ENCODE data around the gene SHOX.

The SHOX gene

DNA sequence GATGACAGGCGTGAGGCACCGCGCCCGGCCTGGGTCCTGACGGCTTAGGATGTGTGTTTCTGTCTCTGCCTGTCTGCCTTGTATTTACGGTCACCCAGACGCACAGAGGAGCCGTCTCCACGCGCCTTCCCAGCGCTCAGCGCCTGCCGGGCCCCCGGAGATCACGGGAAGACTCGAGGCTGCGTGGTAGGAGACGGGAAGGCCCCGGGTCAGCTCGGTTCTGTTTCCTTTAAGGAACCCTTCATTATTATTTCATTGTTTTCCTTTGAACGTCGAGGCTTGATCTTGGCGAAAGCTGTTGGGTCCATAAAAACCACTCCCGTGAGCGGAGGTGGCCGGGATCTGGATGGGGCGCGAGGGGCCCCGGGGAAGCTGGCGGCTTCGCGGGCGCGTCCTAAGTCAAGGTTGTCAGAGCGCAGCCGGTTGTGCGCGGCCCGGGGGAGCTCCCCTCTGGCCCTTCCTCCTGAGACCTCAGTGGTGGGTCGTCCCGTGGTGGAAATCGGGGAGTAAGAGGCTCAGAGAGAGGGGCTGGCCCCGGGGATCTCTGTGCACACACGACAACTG is 1.3 kb downstream of the SHOX start:
- no peak for DNase-seq (ENCODE audit: low read depth)
- TF ChIP-seq, protein P1, sequence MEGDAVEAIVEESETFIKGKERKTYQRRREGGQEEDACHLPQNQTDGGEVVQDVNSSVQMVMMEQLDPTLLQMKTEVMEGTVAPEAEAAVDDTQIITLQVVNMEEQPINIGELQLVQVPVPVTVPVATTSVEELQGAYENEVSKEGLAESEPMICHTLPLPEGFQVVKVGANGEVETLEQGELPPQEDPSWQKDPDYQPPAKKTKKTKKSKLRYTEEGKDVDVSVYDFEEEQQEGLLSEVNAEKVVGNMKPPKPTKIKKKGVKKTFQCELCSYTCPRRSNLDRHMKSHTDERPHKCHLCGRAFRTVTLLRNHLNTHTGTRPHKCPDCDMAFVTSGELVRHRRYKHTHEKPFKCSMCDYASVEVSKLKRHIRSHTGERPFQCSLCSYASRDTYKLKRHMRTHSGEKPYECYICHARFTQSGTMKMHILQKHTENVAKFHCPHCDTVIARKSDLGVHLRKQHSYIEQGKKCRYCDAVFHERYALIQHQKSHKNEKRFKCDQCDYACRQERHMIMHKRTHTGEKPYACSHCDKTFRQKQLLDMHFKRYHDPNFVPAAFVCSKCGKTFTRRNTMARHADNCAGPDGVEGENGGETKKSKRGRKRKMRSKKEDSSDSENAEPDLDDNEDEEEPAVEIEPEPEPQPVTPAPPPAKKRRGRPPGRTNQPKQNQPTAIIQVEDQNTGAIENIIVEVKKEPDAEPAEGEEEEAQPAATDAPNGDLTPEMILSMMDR (IDR thresholded peaks at IDR 0.05; ENCODE audit: control insufficient read depth, extremely low read depth, insufficient read depth) = no peak
- H3K4me3 ChIP-seq (ENCODE audit: low read depth, low read length) = no peak overlapping the region

DNA sequence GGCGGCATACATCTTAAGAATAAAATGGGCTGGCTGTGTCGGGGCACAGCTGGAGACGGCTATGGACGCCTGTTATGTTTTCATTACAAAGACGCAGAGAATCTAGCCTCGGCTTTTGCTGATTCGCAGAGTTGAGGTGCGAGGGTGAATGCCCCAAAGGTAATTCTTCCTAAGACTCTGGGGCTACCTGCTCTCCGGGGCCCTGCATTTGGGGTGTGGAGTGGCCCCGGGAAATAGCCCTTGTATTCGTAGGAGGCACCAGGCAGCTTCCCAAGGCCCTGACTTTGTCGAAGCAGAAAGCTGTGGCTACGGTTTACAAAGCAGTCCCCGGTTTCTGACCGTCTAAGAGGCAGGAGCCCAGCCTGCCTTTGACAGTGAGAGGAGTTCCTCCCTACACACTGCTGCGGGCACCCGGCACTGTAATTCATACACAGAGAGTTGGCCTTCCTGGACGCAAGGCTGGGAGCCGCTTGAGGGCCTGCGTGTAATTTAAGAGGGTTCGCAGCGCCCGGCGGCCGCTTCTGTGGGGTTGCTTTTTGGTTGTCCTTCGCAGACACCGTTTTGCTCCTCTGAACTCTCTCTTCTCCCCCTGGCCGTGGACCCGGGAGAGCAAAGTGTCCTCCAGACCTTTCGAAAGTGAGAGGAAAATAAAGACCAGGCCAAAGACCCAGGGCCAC is 1.9 kb downstream of the SHOX start:
- no peak for DNase-seq (ENCODE audit: low read depth)
- H3K4me3 ChIP-seq (ENCODE audit: low read depth, low read length) = no peak overlapping the region
- TF ChIP-seq, protein P1 (IDR thresholded peaks at IDR 0.05; ENCODE audit: control insufficient read depth, extremely low read depth, insufficient read depth) = no peak

DNA sequence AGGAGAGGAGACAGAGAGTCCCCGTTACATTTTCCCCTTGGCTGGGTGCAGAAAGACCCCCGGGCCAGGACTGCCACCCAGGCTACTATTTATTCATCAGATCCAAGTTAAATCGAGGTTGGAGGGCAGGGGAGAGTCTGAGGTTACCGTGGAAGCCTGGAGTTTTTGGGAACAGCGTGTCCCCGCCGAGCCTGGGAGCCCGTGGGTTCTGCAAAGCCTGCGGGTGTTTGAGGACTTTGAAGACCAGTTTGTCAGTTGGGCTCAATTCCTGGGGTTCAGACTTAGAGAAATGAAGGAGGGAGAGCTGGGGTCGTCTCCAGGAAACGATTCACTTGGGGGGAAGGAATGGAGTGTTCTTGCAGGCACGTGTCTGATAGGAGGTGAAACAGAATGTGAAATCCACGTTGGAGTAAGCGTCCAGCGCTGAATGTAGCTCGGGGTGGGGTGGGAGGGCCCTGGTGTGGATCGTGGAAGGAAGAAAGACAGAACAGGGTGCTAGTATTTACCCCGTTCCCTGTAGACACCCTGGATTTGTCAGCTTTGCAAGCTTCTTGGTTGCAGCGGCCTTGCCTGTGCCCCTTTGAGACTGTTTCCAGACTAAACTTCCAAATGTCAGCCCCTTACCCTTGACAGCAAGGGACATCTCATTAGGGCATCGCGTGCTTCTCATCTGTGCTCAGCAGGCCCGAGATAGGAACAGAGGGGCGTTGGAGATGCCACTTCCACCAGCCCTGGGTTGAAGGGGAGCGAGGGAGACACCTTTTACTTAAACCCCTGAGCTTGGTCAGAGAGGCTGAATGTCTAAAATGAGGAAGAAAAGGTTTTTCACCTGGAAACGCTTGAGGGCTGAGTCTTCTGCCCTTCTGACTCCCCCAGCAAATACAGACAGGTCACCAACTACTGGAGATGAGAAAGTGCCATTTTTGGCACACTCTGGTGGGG is 2.7 kb downstream of the SHOX start:
- H3K4me3 ChIP-seq (ENCODE audit: low read depth, low read length) = no peak overlapping the region
- TF ChIP-seq, protein P1 (IDR thresholded peaks at IDR 0.05; ENCODE audit: control insufficient read depth, extremely low read depth, insufficient read depth) = no peak

DNA sequence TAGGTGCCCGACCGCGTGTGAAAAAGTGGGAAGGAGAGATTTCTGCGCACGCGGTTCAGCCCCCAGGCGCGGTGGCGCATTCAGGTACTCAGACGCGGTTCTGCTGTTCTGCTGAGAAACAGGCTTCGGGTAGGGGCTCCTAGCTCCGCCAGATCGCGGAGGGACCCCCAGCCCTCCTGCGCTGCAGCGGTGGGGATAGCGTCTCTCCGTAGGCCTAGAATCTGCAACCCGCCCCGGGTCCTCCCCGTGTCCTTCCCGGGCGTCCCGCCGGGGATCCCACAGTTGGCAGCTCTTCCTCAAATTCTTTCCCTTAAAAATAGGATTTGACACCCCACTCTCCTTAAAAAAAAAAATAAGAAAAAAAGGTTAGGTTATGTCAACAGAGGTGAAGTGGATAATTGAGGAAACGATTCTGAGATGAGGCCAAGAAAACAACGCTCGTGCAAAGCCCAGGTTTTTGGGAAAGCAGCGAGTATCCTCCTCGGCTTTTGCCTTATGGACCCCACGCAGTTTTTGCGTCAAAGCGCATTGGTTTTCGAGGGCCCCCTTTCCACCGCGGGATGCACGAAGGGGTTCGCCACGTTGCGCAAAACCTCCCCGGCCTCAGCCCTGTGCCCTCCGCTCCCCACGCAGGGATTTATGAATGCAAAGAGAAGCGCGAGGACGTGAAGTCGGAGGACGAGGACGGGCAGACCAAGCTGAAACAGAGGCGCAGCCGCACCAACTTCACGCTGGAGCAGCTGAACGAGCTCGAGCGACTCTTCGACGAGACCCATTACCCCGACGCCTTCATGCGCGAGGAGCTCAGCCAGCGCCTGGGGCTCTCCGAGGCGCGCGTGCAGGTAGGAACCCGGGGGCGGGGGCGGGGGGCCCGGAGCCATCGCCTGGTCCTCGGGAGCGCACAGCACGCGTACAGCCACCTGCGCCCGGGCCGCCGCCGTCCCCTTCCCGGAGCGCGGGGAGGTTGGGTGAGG is 3.7 kb downstream of the SHOX start:
- no peak overlapping the region for H3K4me3 ChIP-seq (ENCODE audit: low read depth, low read length)
- no peak for DNase-seq (ENCODE audit: low read depth)
- TF ChIP-seq, protein P1 (IDR thresholded peaks at IDR 0.05; ENCODE audit: control insufficient read depth, extremely low read depth, insufficient read depth) = no peak

More for the DNA sequence above, 2.7 kb downstream of the SHOX start:
- DNase-seq (ENCODE audit: low read depth) = no peak

DNA sequence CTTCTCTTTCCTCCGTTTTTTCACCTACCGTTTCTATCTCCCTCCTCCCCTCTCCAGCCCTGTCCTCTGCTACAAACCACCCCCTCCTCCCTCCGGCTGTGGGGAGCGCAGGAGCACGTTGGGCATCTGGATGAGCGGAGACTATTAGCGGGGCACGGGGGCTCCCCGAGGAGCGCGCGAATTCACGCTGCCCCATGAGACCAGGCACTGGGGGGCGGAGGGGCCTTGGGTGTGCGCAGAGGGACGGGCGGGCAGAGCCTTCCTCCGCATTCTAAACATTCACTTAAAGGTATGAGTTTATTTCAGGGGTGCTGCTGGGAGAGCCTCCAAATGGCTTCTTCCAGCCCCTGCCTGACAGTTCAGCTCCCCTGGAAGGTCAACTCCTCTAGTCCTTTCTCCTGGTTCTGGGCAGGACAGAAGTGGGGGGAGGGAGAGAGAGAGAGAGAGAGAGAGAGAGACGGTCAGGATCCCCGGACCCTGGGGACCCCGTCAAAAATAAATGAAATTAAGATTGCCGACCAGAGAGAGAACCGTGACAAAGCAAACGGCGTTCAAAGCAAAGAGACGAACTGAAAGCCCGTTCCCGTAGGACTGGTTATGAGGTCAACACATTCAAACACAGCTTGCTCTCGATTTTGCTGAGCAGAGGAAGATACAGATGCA is 5.0 kb downstream of the SHOX start:
- DNase-seq (ENCODE audit: low read depth) = no peak
- TF ChIP-seq, protein P1 (IDR thresholded peaks at IDR 0.05; ENCODE audit: control insufficient read depth, extremely low read depth, insufficient read depth) = no peak
- no peak overlapping the region for H3K4me3 ChIP-seq (ENCODE audit: low read depth, low read length)

Measured in LNCaP clone FGC (cell line).